Right lobe of liver (tissue), 4 donors: ENCODE results near the gene HARS1.

Experiments used
- POLR2A ChIP-seq: fragments of 450-650 bp; IDR thresholded peaks from one replicate; pipeline ENCODE4 v1.6.1; 2017; ENCODE audit warnings: antibody characterized with exemption, mild to moderate bottlenecking
- TF ChIP-seq, protein P1 (sequence below), 4 donors: fragments of 200-600 bp in 3 of 4; fragments of 450-650 bp in 1 of 4; IDR thresholded peaks; one replicate each; pipeline versions ENCODE4 v1.5.1 to v1.8.0; 2016 to 2022; ENCODE audit warnings: antibody characterized with exemption in 4 of 4, mild to moderate bottlenecking in 2 of 4
- donor health status: DM: no; HTN: no; CAD: no.
- donor health status: DM: no; HTN: no; CAD: no.
- donor health status: DM: no; HTN: yes; CAD: no.

DNA sequence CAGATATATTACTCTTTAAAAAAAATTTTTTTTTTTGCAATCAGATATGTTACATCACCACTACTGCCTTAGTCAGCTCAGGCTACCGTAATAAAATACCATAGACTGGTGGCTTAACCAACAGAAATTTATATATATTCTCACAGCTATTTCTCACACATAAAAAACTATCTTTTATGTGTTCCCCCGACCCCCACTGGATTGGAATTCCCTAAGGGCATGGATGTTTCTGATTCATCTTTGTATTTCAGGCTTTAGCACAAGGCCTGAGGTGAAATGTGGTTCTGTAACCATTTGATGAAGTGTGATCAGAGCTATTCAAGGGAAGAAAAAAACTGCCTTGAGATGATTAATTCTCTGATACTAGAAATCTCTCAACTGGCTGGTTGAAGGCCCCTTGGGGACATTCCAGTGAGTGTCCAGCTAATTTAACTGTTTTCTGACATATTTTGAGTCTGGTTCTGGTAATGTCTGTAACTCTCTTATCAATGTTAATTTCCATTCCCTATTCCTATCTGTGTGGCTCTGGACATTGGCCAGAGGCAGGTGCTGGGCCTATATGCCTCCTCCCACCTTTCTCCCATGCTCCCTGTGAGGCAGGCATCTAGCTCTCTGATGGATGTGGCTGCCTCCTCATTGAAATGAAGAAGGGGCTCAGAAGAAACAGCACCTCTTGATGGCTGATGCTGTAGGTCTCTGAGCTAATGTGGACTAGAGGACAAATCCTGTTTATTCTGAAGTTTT, 60.7 kb downstream of the HARS1 start:
- TF ChIP-seq, protein P1, sequence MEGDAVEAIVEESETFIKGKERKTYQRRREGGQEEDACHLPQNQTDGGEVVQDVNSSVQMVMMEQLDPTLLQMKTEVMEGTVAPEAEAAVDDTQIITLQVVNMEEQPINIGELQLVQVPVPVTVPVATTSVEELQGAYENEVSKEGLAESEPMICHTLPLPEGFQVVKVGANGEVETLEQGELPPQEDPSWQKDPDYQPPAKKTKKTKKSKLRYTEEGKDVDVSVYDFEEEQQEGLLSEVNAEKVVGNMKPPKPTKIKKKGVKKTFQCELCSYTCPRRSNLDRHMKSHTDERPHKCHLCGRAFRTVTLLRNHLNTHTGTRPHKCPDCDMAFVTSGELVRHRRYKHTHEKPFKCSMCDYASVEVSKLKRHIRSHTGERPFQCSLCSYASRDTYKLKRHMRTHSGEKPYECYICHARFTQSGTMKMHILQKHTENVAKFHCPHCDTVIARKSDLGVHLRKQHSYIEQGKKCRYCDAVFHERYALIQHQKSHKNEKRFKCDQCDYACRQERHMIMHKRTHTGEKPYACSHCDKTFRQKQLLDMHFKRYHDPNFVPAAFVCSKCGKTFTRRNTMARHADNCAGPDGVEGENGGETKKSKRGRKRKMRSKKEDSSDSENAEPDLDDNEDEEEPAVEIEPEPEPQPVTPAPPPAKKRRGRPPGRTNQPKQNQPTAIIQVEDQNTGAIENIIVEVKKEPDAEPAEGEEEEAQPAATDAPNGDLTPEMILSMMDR (IDR thresholded peaks at IDR 0.05), result no peak
- no peak for TF ChIP-seq POLR2A
